SIG-M5 treated with dmso at 0.1 percent for 504 hours (cell line): ENCODE measurements around the gene PIK3C2B.
"Not testable (repeated sequence)": the region's sequence is repeated elsewhere in the genome, so short reads cannot be mapped to it uniquely, and the experiment has no call there.

Experiments
- DNase-seq: peaks from one replicate; lab custom pipeline; 2025; ENCODE audit not compliant: unreplicated experiment; lab: John Stamatoyannopoulos, UW

Gene PIK3C2B, protein sequence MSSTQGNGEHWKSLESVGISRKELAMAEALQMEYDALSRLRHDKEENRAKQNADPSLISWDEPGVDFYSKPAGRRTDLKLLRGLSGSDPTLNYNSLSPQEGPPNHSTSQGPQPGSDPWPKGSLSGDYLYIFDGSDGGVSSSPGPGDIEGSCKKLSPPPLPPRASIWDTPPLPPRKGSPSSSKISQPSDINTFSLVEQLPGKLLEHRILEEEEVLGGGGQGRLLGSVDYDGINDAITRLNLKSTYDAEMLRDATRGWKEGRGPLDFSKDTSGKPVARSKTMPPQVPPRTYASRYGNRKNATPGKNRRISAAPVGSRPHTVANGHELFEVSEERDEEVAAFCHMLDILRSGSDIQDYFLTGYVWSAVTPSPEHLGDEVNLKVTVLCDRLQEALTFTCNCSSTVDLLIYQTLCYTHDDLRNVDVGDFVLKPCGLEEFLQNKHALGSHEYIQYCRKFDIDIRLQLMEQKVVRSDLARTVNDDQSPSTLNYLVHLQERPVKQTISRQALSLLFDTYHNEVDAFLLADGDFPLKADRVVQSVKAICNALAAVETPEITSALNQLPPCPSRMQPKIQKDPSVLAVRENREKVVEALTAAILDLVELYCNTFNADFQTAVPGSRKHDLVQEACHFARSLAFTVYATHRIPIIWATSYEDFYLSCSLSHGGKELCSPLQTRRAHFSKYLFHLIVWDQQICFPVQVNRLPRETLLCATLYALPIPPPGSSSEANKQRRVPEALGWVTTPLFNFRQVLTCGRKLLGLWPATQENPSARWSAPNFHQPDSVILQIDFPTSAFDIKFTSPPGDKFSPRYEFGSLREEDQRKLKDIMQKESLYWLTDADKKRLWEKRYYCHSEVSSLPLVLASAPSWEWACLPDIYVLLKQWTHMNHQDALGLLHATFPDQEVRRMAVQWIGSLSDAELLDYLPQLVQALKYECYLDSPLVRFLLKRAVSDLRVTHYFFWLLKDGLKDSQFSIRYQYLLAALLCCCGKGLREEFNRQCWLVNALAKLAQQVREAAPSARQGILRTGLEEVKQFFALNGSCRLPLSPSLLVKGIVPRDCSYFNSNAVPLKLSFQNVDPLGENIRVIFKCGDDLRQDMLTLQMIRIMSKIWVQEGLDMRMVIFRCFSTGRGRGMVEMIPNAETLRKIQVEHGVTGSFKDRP (N-terminal part only)

DNA sequence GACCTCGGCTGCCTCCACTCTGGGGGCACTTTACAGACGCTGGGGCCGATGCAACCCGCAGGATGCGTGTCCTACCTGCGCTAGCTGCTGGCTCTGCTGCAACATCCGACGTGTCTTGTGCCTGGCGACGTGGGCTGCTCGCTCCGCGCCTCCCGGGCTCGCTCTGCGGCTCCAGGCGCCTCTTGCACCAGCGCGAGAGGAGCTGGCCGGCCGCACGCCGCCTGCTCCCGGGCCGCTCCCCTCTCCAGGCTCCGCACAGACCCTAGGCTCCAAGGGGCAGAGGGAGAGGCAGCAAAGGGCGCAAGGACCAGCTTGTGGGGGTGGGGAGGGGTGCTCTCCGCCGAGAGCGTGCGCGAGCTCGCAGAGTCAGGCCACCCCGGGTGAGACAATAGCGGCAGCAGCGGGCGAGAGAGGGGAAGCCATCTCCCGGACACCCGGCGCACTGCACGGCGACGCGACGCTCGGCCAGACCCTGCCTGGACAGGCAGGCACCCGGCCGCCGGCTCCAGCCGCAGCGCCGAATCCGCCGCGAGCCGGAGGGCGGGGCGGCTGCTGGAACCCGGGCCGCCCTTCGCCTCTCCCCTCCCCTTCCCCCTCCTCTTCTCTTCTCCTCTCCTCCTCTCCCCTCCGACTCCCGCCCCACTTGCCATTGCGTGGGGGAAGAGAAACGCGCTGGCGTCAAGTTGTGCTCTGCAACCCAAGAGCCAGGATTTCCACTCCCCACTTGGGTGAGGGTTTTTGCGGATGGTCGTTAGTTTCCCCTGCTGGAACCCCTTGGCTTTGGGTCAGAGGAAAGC is at the start of gene PIK3C2B:
Gene PIK3C2B, minus strand, starts transcription at position 525 of the 797 bp plus-strand sequence. CDS start 25,003 bp downstream, outside the sequence.
- DNase-seq = peak; percentile 82

DNA sequence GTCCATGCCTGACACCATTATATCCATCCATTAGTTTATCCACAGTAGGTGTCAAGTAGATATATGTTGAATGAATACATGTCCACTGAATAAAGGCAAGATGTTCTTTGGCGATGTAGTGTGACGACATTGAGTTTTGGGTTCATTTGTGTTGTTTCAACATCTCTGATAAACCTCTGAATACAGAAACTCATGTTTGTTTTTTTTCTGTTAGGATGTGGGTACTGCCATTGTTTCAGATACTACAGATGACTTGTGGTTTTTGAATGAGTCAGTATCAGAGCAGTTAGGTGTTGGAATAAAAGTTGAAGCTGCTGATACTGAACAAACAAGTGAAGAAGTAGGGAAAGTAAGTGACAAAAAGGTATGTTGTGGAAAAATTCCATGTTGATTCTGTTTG is 49.7 kb upstream of the PIK3C2B start:
- DNase-seq = no peak

DNA sequence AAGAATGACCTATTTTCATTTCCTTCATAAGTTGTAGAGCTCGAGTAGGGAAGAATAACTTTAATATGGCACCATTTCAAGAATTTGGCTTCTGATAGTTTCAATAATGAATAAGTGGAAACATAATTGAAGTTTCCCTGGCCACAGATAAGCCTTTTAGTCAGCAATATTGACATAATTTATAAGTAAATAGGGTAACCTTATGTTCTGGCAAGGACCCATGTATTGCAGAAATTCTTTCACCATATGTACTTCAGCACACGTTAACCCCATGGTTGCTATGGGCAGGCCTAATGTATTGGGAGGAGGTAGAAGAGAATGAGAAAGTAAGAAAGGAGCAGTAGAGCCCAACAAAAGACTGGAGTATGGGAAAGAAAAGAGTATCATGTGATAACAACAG is 47.0 kb upstream of the PIK3C2B start:
- DNase-seq = no peak

DNA sequence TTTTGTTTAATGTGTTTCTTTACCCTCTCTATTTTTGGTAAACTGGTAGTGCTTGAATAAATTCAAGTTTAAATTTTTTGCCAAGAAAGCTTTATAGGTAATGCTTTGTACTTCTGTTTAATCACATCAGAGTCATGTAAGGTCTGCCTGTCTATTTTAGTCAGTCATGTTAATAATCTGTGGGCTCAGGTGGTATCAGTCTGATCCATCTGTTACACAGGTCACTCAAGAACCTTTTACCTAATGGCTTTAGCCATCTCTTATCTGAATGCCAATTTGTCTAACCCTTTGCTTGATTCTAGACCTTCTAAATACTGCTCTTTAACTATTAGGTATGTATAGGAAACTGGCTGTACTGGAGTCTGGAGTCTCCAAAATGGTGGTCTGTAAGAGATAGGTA is 38.2 kb upstream of the PIK3C2B start:
- no peak for DNase-seq

DNA sequence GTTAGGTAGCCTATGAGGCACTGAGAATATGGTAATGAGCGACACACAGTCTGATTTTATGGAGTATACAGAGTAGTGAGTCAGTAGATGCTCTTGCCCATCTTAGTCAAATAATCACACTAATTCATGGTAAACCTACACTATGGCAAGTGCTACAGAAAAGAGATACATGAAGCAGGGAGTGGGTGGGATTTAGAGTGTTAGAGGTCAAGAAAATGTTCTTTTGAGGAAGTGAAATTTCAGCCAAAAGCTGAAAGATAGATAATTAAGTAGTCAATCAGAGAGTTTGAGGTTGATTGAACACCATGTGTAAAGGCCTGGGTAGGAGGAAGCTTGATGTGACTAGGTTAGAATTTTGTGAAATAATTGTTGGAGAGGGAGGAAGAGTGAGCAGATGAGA is 36.3 kb upstream of the PIK3C2B start:
- no peak for DNase-seq

DNA sequence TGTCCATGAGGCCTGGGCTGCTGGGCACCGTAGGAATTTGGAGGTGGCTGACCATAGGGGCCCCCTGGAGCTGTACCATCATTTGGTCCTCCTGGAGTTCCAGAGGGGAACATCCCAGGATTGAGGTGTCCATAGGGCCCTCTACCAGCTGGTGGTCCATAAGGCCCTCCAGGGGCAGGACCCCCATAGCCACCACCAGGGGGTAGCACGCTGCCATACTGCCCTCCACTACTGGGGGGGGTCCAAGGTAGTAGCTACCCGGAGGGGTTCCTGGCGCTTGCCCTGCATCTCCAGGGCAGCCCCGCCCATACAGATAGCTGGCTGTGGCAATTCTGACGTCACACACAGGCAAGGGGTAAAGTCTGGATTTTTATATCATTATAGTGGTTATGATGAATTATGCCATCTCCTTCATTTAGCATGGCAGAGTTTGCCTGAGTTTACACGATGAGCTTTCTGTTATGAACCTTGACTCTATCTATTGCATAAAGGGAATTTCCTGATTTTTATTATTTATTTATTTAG is 34.8 kb upstream of the PIK3C2B start:
- DNase-seq = no peak

DNA sequence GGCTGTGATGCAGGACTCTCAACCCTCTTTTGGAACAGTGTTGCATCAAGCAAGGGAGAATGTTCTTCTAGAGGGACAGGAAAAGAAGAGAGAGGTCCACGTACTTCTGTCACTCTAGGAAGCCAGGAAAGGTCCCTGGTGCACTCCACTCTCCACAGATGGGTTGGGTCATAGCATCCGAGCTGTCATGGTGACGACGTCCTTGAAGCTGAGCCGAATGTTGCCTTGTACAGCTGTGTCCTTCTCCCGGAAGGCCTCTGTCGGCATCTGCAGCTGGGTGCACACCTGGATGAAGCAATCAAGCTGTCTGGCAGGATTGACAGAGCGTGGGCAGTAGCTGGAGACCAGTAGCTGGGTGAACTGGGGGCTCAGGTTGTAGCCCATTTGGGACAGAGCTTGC is 34.1 kb upstream of the PIK3C2B start:
- DNase-seq = no peak

DNA sequence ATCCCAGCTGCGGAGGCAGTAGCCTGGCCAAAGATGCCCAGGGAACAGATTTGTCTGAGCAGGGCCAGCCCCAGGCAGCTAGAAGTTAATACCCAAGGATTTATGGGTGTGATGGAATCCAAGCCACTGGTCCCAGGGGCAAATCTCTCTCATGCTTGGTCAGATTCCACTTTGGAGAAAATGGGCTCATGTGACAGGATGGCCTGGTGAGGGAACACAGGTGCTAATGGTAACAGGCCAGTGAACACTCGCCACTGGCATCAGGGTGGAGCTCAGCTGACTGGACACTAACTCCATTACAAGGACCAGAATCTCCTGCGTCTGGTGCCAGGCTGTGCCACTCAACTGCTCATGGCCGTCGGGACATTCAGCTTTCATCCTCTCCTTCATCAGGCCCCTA is 33.6 kb upstream of the PIK3C2B start:
- DNase-seq = no peak

DNA sequence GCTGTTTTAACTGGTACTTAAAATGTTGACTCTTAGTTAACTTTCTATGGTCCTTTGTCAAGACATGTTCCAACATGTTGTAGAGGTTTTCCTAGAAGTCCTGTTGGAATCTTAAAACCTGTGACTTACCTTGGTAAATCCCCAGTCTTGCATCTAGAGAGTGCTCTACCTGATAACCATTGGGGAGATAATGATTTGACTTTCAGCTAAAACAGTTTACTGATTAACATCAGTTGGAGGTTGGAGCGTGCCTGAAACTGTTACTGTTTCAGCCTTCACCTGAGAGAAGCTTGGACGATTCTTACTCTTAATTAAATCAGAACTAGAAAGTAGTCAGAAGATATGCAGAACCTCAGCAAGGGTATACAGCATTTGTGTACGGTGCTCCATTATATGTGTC is 30.4 kb upstream of the PIK3C2B start:
- no peak for DNase-seq

DNA sequence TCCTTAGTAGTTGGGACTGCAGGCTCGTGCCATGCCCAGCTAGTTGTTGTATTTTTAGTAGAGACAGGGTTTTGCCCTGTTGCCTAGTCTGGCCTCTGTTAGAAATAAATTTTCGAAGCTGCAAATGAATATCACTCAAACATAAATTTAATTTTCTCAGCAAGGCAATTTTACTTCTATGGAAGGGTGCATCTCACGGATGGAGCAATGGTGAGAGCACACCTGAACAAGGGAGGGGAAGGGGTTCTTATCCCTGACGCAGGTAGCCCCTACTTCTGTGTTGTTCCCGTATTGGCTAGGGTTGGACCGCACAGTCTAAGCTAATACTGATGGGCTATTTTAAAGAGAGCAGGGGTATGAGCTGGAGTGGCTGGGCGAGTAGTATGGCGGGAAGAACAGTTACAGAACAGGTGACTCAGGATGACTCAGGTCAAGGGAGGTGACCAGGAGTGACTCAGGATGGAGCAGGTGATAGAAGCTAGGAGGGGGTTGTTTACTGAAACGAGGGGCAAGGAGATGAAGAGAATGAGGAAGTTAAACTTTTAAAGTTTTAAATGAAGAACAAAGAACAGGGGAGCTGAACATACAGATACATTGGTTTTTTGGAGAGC is 29.1 kb upstream of the PIK3C2B start:
- peak; percentile 43 for DNase-seq

DNA sequence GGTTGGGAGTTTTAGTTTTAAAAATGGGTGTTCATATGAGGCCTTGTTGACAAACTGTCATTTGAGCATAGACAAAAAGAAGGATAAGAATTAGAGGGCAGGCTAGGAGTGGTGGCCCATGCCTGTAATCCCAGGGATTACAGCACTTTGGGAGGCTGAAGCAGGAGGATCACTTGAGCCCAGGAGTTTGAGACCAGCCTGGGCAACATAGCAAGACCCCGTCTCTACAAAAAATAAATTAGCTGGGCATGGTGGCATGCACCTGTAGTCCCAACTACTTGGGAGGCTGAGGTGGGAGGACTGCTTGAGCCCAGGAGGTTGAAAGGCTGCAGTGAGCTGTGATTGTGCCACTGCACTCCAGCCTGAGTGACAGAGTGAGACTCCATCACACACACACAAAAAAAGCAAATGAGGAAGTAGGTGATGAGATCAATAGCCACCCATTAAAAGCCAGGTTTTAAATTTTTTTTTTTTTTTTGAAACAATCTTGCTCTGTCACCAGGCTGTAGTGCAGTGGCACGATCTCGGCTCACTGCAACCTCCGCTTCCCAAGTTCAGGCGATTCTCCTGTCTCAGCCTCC is 27.4 kb upstream of the PIK3C2B start:
- DNase-seq = peak; percentile 46

DNA sequence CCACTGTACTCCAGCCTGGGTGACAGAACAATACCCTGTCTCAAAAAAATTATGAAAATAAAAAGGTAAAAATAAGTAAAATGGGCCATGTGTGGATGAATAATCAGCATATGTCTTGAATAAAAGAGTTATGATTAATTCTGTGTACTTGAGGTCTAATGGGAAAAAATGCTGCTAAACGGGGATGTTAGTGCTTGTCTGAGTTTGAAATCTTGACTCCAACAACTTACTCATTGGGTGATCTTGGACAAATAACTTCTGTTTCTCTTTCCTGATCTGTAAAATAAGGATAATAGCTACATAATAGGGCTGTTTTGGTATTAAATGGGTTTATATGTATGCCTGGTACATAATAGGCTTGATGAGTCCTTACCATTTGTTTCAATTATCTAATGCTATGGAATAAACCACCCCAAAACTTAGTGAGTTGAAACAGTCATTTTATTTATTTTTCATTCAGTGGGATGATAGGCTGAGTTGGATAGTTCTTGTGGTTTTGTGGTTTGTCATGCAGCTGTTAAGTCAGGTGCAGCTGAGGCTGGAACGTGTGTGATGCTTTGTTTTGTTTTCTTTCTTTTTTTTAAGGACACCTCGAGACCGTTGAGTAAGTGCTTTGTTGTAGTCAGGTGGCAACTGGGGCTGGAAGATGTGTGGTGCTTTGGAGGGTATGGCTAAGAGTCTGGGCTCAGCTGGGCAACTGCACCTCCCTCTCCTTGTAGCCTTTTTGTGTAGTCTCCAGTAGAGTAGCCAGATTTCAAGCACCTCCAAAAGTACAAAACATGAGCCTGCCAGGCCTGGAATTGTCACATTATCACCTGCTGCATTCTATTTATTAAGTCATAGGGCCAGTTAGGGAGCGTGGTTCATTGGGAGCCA is 26.5 kb upstream of the PIK3C2B start:
- DNase-seq = peak; percentile 60

DNA sequence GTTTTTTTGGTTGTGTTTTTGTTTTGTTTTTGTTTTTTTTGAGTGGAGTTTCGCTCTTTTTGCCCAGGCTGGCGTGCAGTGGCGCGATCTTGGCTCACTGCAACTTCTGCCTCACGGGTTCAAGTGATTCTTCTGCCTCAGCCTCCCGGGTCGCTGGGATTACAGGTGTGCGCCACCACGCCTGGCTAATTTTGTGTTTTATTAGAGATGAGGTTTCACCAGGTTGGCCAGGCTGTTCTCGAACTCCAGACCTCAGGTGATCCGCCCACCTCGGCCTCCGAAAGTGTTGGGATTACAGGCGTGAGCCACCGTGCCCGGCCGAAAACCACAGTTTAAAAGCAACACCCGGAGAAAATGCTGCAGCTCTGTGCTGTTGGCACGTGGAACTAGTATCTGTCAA is 22.8 kb upstream of the PIK3C2B start:
- not testable (repeated sequence) for DNase-seq

DNA sequence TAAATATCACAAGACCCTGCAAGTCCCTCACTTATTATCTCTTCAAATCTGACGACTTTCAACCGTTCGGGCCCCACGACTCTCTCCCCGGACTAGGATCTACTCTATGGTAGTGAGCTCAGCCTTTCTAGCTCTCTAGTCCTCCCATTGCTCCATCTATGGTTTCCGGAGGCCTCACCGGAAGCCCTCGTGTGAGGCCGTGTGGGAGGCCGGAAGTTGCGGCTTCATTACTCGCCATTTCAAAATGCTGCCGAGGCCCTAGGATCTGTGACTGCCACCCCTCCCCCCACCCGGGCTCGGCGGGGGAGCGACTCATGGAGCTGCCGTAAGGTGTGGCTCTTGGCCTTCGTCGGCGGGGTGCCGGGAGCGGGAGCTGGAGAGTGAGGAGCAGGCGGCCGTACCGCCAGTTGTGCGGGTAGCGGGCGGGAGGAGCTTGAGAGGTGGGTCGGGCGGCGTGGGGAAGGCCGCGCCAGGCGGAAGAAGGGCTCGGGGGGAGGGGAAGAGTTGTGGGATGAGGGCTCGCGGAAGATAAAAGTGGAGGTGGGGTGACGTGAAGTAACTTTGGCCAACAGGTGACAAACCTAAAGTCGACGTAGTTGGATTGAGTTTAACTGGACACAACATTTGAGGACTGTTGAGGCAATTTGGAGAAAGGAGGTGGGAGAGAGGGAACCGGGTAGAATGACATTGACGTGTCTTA is 21.7 kb upstream of the PIK3C2B start, which contains the start of gene MDM4:
Gene MDM4, plus strand, starts transcription at position 227 of the 700 bp plus-strand sequence. CDS start 9,113 bp downstream, outside the sequence.
- peak; percentile 100 for DNase-seq

DNA sequence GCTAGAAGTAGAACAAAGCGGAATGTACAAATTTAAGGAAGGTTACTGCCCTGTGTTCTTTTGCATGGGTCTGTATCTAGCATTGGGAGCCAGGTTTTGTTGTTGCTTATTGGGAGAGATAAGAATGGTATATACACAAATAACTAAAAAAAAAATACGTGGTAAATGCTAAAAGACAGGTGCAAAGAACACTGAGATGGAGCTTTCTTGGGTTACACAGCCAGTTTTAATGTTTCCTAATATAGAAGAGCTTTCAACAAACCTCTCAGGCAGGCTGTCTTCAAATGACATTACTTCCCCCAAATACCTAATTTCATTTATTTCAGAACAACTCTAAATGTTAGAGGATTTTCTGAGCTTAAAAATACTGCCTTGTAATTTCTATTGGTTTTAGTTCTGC is 20.2 kb upstream of the PIK3C2B start:
- DNase-seq = peak; percentile 31

DNA sequence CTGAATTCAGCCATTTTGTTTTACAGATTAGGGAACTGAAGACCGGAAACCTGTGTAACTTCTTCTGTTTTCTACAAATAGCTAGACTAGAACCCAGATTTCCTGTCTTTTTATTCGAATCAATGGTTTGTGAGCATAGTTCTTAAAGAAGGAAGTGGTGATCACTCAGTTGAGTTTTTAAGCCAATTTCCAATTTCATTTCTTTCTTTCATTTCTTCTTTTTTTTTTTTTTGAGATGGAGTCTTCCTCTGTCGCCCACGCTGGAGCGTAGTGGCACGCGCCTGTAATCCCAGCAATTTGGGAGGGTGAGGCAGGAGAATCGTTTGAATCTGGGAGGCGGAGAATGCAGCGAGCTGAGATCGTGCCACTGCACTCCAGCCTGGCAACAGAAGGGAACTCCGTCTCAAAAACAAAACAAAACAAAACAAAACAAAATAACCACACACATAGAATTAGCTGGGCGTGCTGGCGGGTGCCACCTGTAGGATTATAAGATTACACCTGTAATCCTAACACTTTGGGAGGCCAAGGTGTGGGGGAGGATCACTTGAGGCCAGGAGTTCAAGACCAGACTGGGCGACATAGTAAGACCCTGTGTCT is 18.6 kb upstream of the PIK3C2B start:
- DNase-seq = peak; percentile 99

DNA sequence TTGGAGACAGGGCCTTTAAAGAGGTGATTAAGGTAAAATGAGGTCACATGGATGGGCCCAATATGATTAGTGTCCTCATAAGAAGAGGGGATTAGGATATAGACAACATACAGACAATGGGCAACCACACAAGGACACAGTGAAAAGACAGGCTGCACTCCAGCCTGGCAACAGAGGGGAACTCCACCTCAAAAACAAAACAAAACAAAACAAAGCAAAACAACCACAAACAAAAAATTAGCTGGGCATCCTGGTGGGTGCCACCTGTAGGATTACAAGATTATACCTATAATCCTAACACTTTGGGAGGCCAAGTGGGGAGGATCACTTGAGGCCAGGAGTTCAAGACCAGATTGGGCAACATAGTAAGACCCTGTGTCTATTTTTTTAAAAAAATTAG is 16.8 kb upstream of the PIK3C2B start:
- DNase-seq = no peak
